Activated CD8-positive, alpha-beta memory T cell treated with anti-CD3 and anti-CD28 coated beads for 24 hours (primary cell): ENCODE measurements around the gene AGBL1.
A peak's percentile ranks its signal among the peaks of the same experiment; 100 is the strongest.

Source experiments
- DNase-seq: peaks from one replicate; pipeline ENCODE4 v3.0.0-alpha.2; 2020

Gene AGBL1

GRCh38 chr15:86609275-86609674 lies 529.6 kb downstream of the AGBL1 start:
- no peak for DNase-seq

- no peak for DNase-seq
These were observed 530.4 kb downstream of the AGBL1 start for GRCh38 chr15:86610038-86610437.

GRCh38 chr15:86611417-86612040 lies 531.9 kb downstream of the AGBL1 start:
- DNase-seq, result no peak

GRCh38 chr15:86615411-86615810 lies 535.7 kb downstream of the AGBL1 start:
- no peak for DNase-seq

GRCh38 chr15:86615816-86616215 lies 536.1 kb downstream of the AGBL1 start:
- no peak for DNase-seq

GRCh38 chr15:86616771-86617170 lies 537.1 kb downstream of the AGBL1 start:
- no peak for DNase-seq

- no peak for DNase-seq
These were observed 540.5 kb downstream of the AGBL1 start for GRCh38 chr15:86620157-86620556.

- DNase-seq, result no peak
These were observed 541.1 kb downstream of the AGBL1 start for GRCh38 chr15:86620641-86621349.

- no peak for DNase-seq
These were observed 543.6 kb downstream of the AGBL1 start for GRCh38 chr15:86623236-86623635.

GRCh38 chr15:86624261-86625036 lies 544.8 kb downstream of the AGBL1 start:
- peak; percentile 87 for DNase-seq

- DNase-seq, result no peak
These were observed 550.0 kb downstream of the AGBL1 start for GRCh38 chr15:86629409-86630356.

- DNase-seq, result no peak
These were observed 551.3 kb downstream of the AGBL1 start for GRCh38 chr15:86630946-86631345.

- no peak for DNase-seq
These were observed 554.5 kb downstream of the AGBL1 start for GRCh38 chr15:86634146-86634545.

GRCh38 chr15:86634992-86635638 lies 555.4 kb downstream of the AGBL1 start:
- no peak for DNase-seq

- DNase-seq, result no peak
These were observed 564.7 kb downstream of the AGBL1 start for GRCh38 chr15:86644339-86644738.

- DNase-seq, result no peak
These were observed 566.3 kb downstream of the AGBL1 start for GRCh38 chr15:86645925-86646500.

GRCh38 chr15:86647810-86648440 lies 568.3 kb downstream of the AGBL1 start:
- DNase-seq, result no peak

- no peak for DNase-seq
These were observed 569.6 kb downstream of the AGBL1 start for GRCh38 chr15:86649277-86649676.

- DNase-seq, result no peak
These were observed 570.4 kb downstream of the AGBL1 start for GRCh38 chr15:86650094-86650493.

GRCh38 chr15:86653344-86654197 lies 573.9 kb downstream of the AGBL1 start:
- DNase-seq, result no peak
